HG02981 (cell line): ENCODE results near the gene AQP2.

Experiments used
- ATAC-seq: cut with Tn5 transposase; IDR thresholded peaks from one replicate; pipeline ENCODE4 v1.9.1; 2021; ENCODE audit warnings: mild to moderate bottlenecking, moderate library complexity; ENCODE audit not compliant: unreplicated experiment

AQP2 gene

DNA sequence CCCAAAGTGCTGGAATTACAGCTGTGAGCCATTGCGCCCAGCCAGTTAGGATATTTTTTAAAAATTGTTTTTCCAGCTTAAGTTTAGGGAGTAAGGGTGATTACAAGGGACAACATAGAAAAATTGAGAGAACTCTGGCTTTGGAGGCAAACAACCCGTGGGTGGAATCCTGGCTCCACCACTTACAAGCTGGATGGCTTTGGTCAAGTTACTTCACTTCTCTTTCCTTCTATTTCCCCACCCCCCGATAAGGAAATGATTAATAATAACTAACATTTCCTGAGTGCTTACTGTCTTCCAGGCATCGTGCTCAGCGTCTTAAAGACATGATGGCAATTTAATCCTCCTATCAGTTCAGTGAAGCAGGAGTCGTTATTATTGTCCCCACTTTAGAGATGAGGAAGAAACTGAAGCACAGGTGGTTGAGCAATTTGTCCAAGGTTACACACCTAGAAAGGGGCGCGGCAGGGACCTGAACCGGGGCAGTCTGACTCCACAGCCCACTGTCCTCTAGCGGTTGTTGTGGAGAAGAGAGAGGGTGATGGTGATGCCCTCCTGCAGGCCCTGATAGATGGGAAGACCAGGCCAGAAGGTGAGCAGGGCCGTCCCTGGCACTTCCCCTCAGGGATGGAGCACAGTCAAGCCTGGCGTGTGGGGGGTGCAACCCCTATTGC, 30.2 kb upstream of the AQP2 start:
- ATAC-seq: no peak

GRCh38 chr12:49920915-49921286, 29.6 kb upstream of the AQP2 start:
- no peak for ATAC-seq

GRCh38 chr12:49921299-49921698, 29.2 kb upstream of the AQP2 start:
- no peak for ATAC-seq

DNA sequence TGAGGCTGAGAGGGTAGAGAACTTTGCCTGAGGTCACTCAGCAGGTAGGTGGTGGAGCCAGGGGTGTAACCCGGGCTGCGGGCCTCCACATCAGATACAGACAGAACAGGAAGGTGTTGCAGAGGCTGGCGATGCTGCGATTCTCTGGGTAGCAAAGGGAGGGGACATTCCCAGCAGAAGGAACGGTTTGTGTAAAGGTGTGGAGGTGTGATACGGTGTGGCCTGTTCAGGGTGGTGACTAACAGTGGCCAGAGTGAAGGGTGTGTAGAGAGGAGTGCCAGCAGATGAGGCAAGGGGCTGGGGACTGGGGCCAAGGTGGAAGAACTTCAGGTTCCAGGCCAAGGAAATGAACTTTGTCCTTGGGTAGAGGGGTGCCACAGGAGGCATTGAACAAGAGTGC, 28.6 kb upstream of the AQP2 start:
- no peak for ATAC-seq

- ATAC-seq: no peak
Measured at GRCh38 chr12:49922349-49923034, 28.0 kb upstream of the AQP2 start.

DNA sequence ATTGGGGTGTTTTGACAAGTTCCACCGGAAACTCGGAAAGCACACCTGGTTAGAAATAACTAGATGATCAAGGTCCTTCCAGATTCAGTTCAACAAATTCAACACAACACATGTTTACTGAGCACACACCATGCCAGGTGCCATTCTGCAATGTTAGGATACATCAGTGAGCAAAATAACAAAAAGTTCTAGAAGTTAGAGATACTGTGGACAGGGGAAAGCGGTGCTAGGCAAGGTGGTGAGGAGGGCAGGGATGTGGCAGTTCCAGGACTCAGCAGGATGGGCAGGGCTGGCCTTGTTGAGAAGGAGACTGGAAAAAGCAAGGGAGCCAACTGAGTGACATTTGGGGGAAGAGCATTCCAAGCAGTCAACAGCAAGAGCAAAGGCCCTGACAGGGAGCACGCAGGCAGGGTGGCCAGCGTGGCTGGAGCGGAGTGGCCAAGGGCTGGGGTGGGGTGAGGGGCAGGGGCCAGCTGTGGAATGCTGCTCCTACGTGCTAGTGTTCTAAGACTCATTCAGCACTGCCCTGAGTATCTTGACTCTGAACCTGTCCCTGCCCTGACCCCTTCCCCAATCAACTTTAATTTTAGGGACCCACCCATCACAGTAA, 27.4 kb upstream of the AQP2 start:
- no peak for ATAC-seq

DNA sequence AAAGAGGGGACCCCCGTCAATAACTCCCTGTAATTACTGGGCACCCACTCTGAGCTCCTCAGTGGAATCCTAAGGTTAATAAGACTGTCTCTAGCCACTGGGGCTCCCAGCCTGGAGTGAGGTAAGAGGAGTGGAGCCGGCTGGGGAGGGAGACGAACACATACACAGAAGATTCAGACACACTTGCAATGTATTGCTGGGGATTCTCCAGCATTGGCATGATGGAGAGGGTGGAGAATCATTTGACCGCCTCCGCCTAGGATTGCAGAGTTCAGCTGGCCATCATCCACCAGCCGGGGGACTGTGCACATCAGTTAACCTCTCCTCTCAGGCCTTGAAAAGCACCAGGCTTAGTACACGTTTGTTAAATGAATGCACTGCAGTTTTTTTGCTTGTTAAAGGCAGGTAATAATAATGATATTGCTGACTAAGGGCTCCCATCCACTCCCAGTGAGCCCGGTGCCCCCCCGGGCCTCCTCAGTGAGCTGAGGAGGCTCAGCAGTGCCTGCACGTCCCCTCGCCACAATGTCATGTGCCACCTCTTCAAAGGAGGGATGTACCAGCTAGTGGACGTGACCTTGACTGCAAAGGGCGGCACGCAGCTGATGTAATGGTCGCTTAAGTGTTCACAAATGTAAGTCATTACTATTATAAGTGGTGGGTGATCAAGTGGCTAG, 26.5 kb upstream of the AQP2 start:
- ATAC-seq: no peak

- ATAC-seq: no peak
Measured at GRCh38 chr12:49924628-49925246, 25.8 kb upstream of the AQP2 start.

DNA sequence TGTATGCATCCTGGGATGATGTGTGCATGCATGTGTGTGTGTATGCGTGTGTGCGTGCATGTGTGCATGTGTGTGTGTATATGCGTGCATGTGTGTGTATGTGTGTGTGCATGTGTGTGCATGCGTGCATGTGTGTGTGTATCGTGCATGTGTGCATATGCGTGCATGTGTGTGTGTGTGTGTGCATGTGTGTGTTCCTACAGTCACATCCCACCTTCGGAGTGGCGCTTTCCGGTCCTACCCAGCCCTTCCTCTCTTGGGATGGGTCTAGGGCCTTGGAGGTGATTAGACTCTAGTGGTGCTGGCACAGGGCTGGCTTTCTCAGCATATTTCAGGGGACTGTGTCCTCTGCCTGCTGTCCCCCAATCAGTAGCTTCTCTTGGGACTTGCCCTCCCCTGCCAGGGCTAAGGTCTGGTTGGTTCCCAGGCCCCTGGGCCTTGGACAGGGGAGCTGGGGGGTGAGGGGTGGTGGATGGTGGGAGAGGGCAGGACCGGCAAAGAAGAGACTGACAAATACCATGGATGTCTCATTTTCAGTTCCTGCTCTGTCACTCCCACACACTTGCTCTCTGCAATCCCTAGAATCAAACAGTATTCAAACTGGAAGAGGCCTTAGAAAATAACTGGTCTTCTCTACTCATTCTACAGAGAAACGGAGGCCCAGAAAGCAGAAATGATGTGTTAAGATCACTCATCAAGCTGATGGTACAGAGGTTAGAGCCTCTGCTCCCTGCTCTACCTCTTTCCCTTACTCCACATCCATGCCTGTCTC, 24.9 kb upstream of the AQP2 start:
- ATAC-seq: no peak

DNA sequence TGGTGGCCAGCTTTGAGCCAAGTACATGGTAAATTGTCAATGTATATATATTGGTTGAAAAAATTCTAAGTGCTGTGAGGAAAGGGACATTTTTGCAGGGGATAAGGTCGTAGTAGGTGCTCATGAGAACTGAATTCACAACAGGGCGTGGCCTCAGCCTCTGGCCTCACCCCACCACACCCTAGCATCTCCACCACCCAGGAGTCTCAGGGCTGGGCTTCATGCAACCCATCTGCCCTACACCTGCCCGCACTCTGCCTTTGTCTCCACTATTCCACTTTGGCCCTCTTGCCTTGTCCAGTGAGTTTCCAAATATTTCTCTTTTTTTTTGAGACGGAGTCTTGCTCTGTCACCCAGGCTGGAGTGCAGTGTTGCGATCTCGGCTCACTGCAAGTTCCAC, 22.1 kb upstream of the AQP2 start:
- no peak for ATAC-seq

GRCh38 chr12:49929581-49929980, 21.0 kb upstream of the AQP2 start:
- ATAC-seq: no peak

GRCh38 chr12:49930515-49931288, 19.8 kb upstream of the AQP2 start:
- no peak for ATAC-seq

- no peak for ATAC-seq
Measured at GRCh38 chr12:49932023-49932422, 18.5 kb upstream of the AQP2 start.

DNA sequence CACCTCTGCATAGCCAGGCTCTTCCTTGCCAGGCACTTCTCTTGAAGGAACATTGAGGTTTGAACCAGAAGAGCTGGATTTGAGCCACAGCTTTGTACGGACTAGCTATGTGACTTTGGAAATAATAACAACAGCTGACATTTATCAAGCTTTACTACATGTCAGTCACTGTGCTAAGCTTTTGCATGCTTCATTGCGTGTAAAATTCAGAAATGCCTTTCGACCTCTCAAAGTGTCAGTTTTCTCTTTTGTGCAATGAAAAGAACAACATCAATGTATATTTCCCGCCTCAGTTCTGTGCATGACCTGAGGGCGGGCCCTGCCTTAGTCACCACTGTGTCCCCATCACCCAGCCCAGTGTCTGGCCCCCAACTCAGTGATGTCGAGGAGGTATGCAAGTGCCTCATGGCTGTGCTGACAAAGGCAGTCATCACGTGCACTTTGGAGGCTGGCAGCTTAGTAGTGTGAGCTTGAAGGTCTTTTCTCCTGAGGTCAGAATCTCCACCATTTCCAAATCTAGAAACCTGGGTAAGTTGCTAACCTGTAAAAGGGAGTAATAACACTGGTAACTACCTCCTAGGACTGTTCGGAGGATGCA, 17.9 kb upstream of the AQP2 start:
- no peak for ATAC-seq

DNA sequence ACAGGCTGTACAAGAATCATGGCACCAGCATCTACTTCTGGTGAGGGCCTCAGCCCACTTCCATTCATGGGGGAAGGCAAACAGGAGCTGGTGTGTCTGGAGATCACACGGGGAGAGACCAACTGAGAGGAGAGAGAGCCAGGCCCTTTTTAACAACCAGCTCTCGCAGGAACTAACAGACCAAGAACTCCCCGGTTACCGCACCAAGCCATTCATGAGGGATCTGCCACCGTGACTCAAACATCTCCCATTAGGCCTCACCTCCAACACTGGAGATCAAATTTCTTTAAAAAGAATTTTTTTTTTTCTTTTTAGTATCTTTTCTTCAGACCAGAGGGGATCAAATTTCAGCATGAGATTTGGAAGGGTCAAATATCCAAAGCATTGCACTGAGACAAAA, 16.7 kb upstream of the AQP2 start:
- no peak for ATAC-seq

- ATAC-seq: no peak
Measured at GRCh38 chr12:49934505-49934904, 16.0 kb upstream of the AQP2 start.

DNA sequence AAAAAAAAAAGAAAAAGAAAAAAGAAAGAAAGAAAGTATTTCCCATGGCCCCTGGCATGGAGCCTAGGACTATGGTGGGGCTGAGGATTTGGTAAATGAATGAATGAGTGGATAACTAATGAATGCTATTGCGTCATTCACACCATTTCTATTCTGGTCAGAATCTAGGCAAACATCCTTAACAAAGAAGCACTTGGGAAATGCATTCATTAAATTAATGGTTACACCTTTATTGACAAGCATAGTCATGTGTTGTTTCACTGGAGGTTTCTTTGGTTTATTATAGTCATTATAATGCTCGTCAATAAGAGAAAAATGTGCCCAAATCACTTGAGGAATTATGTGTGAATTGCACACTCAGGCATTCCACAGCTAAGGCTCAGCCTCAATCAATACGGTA, 13.6 kb upstream of the AQP2 start:
- no peak for ATAC-seq

DNA sequence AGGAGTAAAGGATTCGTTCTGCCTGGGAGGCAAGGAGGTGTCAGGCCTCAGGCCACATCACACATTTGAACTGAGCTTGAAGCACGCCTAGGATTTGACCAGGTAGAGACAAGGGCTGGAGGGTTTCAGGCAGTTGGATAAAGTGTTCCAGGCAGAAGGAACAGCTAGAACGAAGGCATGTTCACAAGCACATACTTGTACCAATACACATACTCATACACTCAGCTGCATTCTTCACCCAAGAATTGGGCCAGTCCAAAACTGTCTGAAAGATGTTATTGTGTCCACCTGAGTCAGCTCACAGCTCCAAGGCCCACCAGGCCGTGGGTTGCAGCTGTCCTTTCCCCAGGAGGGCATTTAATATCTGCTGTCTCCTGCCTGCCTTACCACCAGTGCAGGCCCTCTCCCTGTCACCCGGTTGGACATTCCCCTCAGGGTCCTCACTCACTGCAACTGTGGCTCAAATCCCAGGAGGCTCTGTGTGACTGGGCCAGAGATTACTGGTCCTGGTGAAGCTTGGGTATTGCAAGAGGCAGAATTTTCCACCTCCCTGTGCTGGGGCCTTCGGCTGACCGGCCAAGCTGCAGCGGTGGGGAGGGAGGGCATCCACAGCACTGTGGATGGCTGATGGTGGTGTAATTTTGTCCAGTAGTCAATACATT, 12.8 kb upstream of the AQP2 start:
- no peak for ATAC-seq

GRCh38 chr12:49939307-49939706, 11.2 kb upstream of the AQP2 start:
- ATAC-seq: no peak
